Mucosa of descending colon (tissue), 3 donors: ENCODE measurements around the gene BABAM1. TPM values are rescaled to one million over a fixed set of nuclear protein-coding genes. Genes with fewer than 3 reads are reported as not detected.
A peak's percentile ranks its signal among the peaks of the same experiment; 100 is the strongest.

Source experiments
- ATAC-seq: fragments of 200-7000 bp; cut with Tn5 transposase; one replicate; pipeline ENCODE4 v1.9.1; 2020; ENCODE audit warnings: mild to moderate bottlenecking, moderate library complexity
- DNase-seq, 3 donors: peaks; one replicate each; pipeline ENCODE4 v3.0.0-alpha.2; 2020
- H3K36me3 ChIP-seq: fragments of 200-600 bp; one replicate; pipeline ENCODE4 v1.8.0; 2021; ENCODE audit warnings: low read depth, mild to moderate bottlenecking
- H3K4me1 ChIP-seq: fragments of 200-600 bp; one replicate; pipeline ENCODE4 v1.8.0; 2021; ENCODE audit warnings: low read depth, mild to moderate bottlenecking
- H3K4me3 ChIP-seq: fragments of 200-600 bp; one replicate; pipeline ENCODE4 v1.8.0; 2021; ENCODE audit warnings: mild to moderate bottlenecking
- H3K9me3 ChIP-seq: fragments of 200-600 bp; one replicate; pipeline ENCODE4 v1.8.0; 2021; ENCODE audit warnings: mild to moderate bottlenecking
- intact Hi-C, 2 donors: fragments of 100-400 bp; cut with DNase I in 1 of 2; cut with micrococcal nuclease in 1 of 2; formaldehyde crosslinking; loops; one replicate each; pipeline versions ENCODE4 v1.11.0 to v1.11.1; 2022; cut with DNase I, micrococcal nuclease
- total RNA-seq, 3 donors: library from RNA; stranded (reverse); fragmentation: NEBNext Ultra II Directional in 2 of 3; extraction: Animal tissue kit (Norgen Biotek cat#: 25700) in 2 of 3; gene quantifications; one replicate each; pipeline versions ENCODE4 v1.2.1 to v1.2.4, GENCODE V29; 2021 to 2023
- TF ChIP-seq, protein P1 (sequence below): fragments of 200-600 bp; IDR thresholded peaks from one replicate; pipeline ENCODE4 v1.8.0; 2022; ENCODE audit warnings: antibody characterized with exemption, mild to moderate bottlenecking
- donor health status: DM: no; HTN: no; CAD: no; lungs with moderate emphysema.
- donor health status: DM: no; HTN: no; CAD: no.
- donor health status: DM: no; HTN: yes; CAD: no.

The BABAM1 gene
- total RNA-seq, 3 donors from 2014 or later = 64.6 to 80.3 (median 76.2) TPM

DNA sequence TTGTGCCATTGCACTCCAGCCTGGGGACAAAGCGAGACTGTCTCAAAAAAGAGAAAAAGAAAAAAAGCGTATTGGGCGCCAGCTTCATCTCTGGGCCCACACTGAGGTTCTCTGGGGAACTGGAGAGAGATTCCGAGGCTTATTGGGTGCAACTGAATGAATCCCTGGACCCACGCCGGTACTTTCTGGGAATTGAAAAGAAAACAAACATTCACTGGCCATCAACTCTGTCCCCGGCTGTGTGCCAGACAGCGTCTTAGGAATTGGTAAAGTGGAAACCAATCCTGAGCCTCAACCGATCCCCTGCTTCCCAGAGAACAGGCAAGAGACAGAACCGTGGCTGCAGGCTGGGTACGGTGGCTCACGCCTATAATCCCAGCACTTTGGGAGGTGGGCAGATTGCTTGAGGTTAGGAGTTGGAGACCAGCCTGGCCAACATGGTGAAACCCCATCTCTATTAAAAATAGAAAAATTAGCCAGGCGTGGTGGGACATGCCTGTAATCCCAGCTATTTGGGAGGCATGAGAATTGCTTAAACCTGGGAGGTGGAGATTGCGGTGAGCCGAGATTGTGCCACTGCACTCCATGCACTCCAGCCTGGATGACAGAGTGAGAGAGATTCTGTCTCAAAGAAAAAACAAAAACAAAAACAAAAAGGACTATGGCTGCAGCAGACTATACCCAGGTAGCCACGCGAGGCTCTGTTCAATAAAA lies 58.8 kb downstream of the BABAM1 start:
- intact Hi-C loops = no loop called here
- no peaks in the 10 kb centered on the region for H3K9me3 ChIP-seq
- peak in 1 of 3 donors; percentile 52 for DNase-seq
- no peak overlapping the region for H3K4me3 ChIP-seq
- TF ChIP-seq, protein P1, sequence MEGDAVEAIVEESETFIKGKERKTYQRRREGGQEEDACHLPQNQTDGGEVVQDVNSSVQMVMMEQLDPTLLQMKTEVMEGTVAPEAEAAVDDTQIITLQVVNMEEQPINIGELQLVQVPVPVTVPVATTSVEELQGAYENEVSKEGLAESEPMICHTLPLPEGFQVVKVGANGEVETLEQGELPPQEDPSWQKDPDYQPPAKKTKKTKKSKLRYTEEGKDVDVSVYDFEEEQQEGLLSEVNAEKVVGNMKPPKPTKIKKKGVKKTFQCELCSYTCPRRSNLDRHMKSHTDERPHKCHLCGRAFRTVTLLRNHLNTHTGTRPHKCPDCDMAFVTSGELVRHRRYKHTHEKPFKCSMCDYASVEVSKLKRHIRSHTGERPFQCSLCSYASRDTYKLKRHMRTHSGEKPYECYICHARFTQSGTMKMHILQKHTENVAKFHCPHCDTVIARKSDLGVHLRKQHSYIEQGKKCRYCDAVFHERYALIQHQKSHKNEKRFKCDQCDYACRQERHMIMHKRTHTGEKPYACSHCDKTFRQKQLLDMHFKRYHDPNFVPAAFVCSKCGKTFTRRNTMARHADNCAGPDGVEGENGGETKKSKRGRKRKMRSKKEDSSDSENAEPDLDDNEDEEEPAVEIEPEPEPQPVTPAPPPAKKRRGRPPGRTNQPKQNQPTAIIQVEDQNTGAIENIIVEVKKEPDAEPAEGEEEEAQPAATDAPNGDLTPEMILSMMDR = no peak
- peaks cover 16% of the 10 kb centered on the region for H3K4me1 ChIP-seq
- no peak for ATAC-seq
- H3K36me3 ChIP-seq = no peaks in the 10 kb centered on the region

GRCh38 chr19:17326595-17326966 lies 59.3 kb downstream of the BABAM1 start:
- no peaks in the 10 kb centered on the region for H3K9me3 ChIP-seq
- intact Hi-C loops = no loop called here
- H3K4me3 ChIP-seq = no peak overlapping the region
- DNase-seq (no peak), ATAC-seq (no peak)
- no peaks in the 10 kb centered on the region for H3K36me3 ChIP-seq
- TF ChIP-seq, protein P1 = no peak
- H3K4me1 ChIP-seq = peaks cover 16% of the 10 kb centered on the region

DNA sequence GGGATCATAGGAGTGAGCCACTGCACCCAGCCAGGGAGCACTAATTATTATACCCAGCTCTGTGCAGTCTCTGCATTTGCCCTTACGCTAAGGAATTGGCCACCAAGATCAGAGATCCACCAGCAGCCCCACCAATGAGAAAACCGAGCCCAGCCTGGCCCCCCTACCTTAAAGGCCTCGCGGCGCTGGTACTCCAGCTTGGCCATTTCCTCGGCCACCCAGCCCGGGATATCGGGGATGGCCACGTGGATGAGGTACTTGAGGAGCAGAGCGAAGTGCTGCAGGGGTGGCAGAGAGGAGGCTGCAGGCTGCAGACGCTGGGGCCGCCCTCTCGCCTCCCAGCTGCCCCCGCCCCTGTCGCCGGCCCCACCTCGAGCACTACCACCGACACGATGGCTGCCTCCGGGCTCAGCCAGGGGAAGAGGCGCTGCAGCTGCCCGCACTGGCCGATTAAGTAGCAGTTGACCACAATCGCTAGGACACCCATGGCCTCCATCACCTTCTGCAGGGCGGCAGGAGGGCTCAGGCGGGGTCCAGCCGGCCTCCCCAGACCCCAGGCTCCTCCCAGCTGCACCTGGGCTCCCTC lies 59.9 kb downstream of the BABAM1 start:
- H3K4me1 ChIP-seq = peaks cover 16% of the 10 kb centered on the region
- ATAC-seq (no peak), DNase-seq (peak in 1 of 3 donors; percentile 54)
- H3K9me3 ChIP-seq = no peaks in the 10 kb centered on the region
- TF ChIP-seq, protein P1 = no peak
- intact Hi-C loops = no loop called here
- H3K36me3 ChIP-seq = no peaks in the 10 kb centered on the region
- no peak overlapping the region for H3K4me3 ChIP-seq

DNA sequence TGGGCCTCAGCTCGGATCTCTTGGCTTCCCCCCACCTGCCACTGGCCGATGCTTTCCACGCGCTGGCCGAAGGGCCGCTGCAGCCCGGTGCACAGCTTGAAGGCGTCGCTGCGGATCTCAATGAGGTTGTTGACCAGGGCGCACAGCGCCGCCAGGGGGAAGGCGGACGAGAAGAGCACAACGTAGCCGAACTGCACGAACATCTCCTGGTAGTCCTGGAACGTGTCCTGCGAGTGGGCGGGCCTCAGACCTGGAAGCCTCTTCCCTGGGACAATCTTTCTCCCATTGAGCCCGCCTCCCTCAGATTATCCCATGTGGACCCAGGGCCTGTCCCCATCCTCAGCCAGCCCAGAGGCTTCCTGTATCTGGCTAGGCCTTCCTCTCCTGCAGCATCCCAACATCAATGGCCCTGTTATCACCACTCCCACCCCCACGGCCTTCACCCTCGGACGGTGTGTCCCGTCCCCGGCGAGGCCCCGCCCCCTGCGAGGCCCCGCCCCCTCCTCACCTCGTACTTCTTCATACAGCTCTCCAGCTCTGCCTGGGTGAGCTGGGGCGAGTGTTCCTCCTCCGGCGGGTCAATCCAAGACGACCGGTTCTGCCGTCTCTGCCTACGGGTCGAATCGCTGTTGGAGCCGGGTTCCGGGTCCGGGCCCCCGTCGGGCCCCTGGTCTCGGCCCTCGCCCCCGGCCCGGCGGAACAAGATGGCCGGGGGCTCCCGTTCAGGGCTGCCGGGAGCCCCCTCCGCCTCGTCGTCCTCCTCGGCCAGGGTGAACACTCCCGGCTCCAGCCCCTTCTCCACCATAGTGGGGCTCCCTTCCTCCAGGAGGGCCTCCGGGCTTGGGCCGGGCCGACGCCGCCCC lies 60.6 kb downstream of the BABAM1 start:
- Histone ChIP-seq H3K9me3 (no peaks in the 10 kb centered on the region), H3K4me3 (peak overlapping the region; percentile 17), H3K36me3 (no peaks in the 10 kb centered on the region), H3K4me1 (peaks cover 16% of the 10 kb centered on the region)
- DNase-seq = peak; percentile 90 to 93 (median 91)
- TF ChIP-seq, protein P1 = peak; percentile 44
- ATAC-seq = peak; percentile 88
- intact Hi-C loops = no loop called here

Other genes starting within 250 kb of the BABAM1 start
- 1 to 10 TPM; 2.3 to 5.8 (median 3.1) TPM for gene CPAMD8, start 240.6 kb upstream of the BABAM1 start, total RNA-seq
- 10 to 100 TPM; 12.2 to 16.6 (median 13.6) TPM for gene HAUS8, start 192.0 kb upstream of the BABAM1 start, total RNA-seq
- gene MYO9B, start 191.7 kb upstream of the BABAM1 start, total RNA-seq = 10 to 100 TPM; 73.7 to 91.8 (median 90.8) TPM
- gene USE1, start 52.1 kb upstream of the BABAM1 start, total RNA-seq = 10 to 100 TPM; 17.4 to 31.2 (median 28.0) TPM
- gene OCEL1, start 41.2 kb upstream of the BABAM1 start, total RNA-seq = 100 to 1,000 TPM in 1 of 3 donors, 10 to 100 TPM in 2; 38.1 to 105 (median 58.4) TPM
- gene NR2F6, start 21.5 kb upstream of the BABAM1 start, total RNA-seq = 100 to 1,000 TPM; 103 to 157 (median 140) TPM
- 1 to 10 TPM in 2 of 3 donors, under 1 TPM in 1; 0.52 to 2.6 (median 2.2) TPM for gene USHBP1, start 2.7 kb upstream of the BABAM1 start, total RNA-seq
- 1 to 10 TPM in 1 of 3 donors, under 1 TPM in 2; 0.23 to 1.9 (median 0.80) TPM for gene ANKLE1, start 14.5 kb downstream of the BABAM1 start, total RNA-seq
- 10 to 100 TPM in 1 of 3 donors, 1 to 10 TPM in 2; 3.0 to 18.0 (median 4.5) TPM for gene ABHD8, start 36.0 kb downstream of the BABAM1 start, total RNA-seq
- gene MRPL34, start 38.4 kb downstream of the BABAM1 start, total RNA-seq = 100 to 1,000 TPM; 124 to 148 (median 145) TPM
- 10 to 100 TPM; 38.3 to 51.4 (median 48.3) TPM for gene DDA1, start 42.1 kb downstream of the BABAM1 start, total RNA-seq
- 1 to 10 TPM; 7.1 to 9.4 (median 8.6) TPM for gene ANO8, start 67.4 kb downstream of the BABAM1 start, total RNA-seq
- gene GTPBP3, start 70.1 kb downstream of the BABAM1 start, total RNA-seq = 10 to 100 TPM; 16.1 to 24.3 (median 16.8) TPM
- gene PLVAP, start 109.9 kb downstream of the BABAM1 start, total RNA-seq = 10 to 100 TPM; 22.2 to 42.2 (median 32.8) TPM
- under 1 TPM in 2 of 3 donors, not detected in 1; 0.53 to 0.54 TPM for gene CCDC194, start 126.8 kb downstream of the BABAM1 start, total RNA-seq
- 10 to 100 TPM in 2 of 3 donors, 1 to 10 TPM in 1; 9.7 to 72.6 (median 28.2) TPM for gene BST2, start 138.2 kb downstream of the BABAM1 start, total RNA-seq
- 10 to 100 TPM; 42.7 to 53.3 (median 52.1) TPM for gene MVB12A, start 152.6 kb downstream of the BABAM1 start, total RNA-seq
- gene TMEM221, start 181.2 kb downstream of the BABAM1 start, total RNA-seq = under 1 TPM in 2 of 3 donors, not detected in 1; 0.34 to 0.51 TPM
- gene NXNL1, start 193.5 kb downstream of the BABAM1 start, total RNA-seq = not detected
- gene SLC27A1, start 203.1 kb downstream of the BABAM1 start, total RNA-seq = 10 to 100 TPM in 1 of 3 donors, 1 to 10 TPM in 2; 5.7 to 17.2 (median 6.2) TPM
- gene PGLS, start 244.2 kb downstream of the BABAM1 start, total RNA-seq = 100 to 1,000 TPM in 1 of 3 donors, 10 to 100 TPM in 2; 62.3 to 103 (median 77.7) TPM